Duodenal mucosa (tissue), 2 donors: ENCODE results near the gene NRSN1.

Experiments used
- H3K27ac ChIP-seq: one replicate; pipeline ENCODE4 v1.7.0; 2013; ENCODE audit warnings: low read depth, low read length
- H3K27me3 ChIP-seq, 2 donors: one replicate each; pipeline ENCODE4 v1.7.0; 2013; ENCODE audit warnings: low read length in 2 of 2, control low read depth in 1 of 2; ENCODE audit not compliant: insufficient read depth in 2 of 2, control insufficient read depth in 1 of 2
- H3K36me3 ChIP-seq, 2 donors: one replicate each; pipeline ENCODE4 v1.7.0; 2013; ENCODE audit warnings: low read length in 2 of 2, control low read depth in 1 of 2; ENCODE audit not compliant: insufficient read depth in 2 of 2, control insufficient read depth in 1 of 2
- H3K4me1 ChIP-seq, 2 donors: one replicate each; pipeline ENCODE4 v1.7.0; 2013; ENCODE audit warnings: low read length in 2 of 2, control low read depth in 1 of 2; ENCODE audit not compliant: insufficient read depth in 2 of 2, control insufficient read depth in 1 of 2
- H3K4me3 ChIP-seq, 2 donors: one replicate each; pipeline ENCODE4 v1.7.0; 2013; ENCODE audit warnings: low read length in 2 of 2, low read depth in 1 of 2
- H3K9ac ChIP-seq, 2 donors: one replicate each; pipeline ENCODE4 v1.7.0; 2013; ENCODE audit warnings: low read length in 2 of 2, low read depth in 1 of 2
- H3K9me3 ChIP-seq, 2 donors: one replicate each; pipeline ENCODE4 v1.7.0; 2013; ENCODE audit warnings: low read length in 2 of 2, control low read depth in 1 of 2; ENCODE audit not compliant: control insufficient read depth in 1 of 2

Gene NRSN1

DNA sequence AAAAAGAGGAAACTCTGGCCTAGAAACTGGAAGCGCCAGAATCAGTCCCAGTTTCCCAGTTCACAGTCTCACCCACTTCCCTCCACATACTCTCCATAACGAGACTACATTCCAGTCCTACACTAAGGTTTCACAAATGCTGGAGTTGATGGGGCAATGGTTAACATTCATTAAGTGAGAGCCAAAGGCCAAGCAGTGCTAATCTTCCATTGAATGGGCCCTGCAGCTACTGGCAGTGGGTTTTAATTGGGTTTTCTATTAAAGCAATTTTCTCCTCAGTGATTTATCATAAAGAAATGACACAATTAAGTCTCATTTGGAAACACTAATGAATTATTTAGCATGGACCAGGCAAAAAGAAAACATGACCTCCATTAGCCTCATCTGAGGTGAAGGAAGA lies 20.8 kb upstream of the NRSN1 start:
- Histone ChIP-seq H3K4me3 (no peak overlapping the region), H3K27me3 (no peaks in the 10 kb centered on the region), H3K27ac (no peak overlapping the region), H3K4me1 (no peaks in the 10 kb centered on the region), H3K36me3 (no peaks in the 10 kb centered on the region), H3K9ac (no peak overlapping the region), H3K9me3 (no peaks in the 10 kb centered on the region)

DNA sequence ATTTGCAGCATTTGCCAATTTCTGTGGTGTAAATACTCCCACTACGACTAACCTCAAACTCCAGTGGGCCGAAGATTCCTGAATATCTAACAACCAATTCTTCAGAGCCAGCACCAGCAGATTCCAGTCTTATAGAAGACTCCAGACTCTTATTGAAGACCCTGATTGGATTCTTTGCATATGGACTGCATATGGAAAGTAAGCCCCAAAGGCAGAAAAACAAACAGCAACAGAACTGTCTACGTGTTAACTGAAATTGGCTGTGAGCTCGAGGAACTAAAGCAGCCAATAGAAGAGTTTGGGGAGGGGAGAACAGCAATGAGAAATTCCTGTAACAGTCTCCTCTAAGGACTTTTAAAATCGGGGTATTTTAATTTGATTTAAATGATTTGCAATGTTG lies 19.7 kb upstream of the NRSN1 start:
- H3K9ac ChIP-seq, result no peak overlapping the region
- no peak overlapping the region for H3K4me3 ChIP-seq
- no peak overlapping the region for H3K27ac ChIP-seq
- H3K36me3 ChIP-seq, result no peaks in the 10 kb centered on the region
- H3K27me3 ChIP-seq, result no peaks in the 10 kb centered on the region
- no peaks in the 10 kb centered on the region for H3K4me1 ChIP-seq
- H3K9me3 ChIP-seq, result no peaks in the 10 kb centered on the region

DNA sequence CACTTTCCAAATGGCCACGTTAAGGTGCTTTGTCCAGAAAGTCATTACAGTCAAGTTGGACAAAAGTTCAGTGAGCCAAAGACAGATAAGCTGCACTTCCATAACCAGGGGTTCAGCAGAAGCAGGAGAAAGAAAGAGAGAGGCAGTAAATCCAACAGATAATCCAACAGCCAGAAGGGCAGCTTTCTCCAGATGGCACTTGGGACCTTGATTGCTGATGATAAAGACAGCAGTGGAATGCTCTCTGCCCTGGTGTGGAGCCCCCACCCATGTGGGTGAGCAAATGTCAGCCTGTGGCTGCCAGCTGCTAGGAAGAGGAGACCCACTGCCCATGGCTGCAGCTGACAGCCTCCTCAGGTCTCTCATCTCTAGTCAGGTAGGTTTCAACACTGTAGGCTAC lies 18.7 kb upstream of the NRSN1 start:
- H3K27ac ChIP-seq, result no peak overlapping the region
- no peaks in the 10 kb centered on the region for H3K27me3 ChIP-seq
- H3K36me3 ChIP-seq, result no peaks in the 10 kb centered on the region
- H3K9ac ChIP-seq, result no peak overlapping the region
- H3K9me3 ChIP-seq, result no peaks in the 10 kb centered on the region
- H3K4me3 ChIP-seq, result no peak overlapping the region
- H3K4me1 ChIP-seq, result no peaks in the 10 kb centered on the region

GRCh38 chr6:24108056-24108455 lies 18.0 kb upstream of the NRSN1 start:
- Histone ChIP-seq H3K27ac (no peak overlapping the region), H3K27me3 (no peaks in the 10 kb centered on the region), H3K4me3 (no peak overlapping the region), H3K9me3 (no peaks in the 10 kb centered on the region), H3K4me1 (no peaks in the 10 kb centered on the region), H3K36me3 (no peaks in the 10 kb centered on the region), H3K9ac (no peak overlapping the region)

- Histone ChIP-seq H3K4me3 (no peak overlapping the region), H3K9me3 (no peaks in the 10 kb centered on the region), H3K27me3 (no peaks in the 10 kb centered on the region), H3K27ac (no peak overlapping the region), H3K4me1 (no peaks in the 10 kb centered on the region), H3K36me3 (no peaks in the 10 kb centered on the region), H3K9ac (no peak overlapping the region)
These were observed 15.6 kb upstream of the NRSN1 start for GRCh38 chr6:24110417-24110816.

- Histone ChIP-seq H3K9ac (no peak overlapping the region), H3K27ac (no peak overlapping the region), H3K36me3 (no peaks in the 10 kb centered on the region), H3K9me3 (no peaks in the 10 kb centered on the region), H3K27me3 (no peaks in the 10 kb centered on the region), H3K4me1 (no peaks in the 10 kb centered on the region), H3K4me3 (no peak overlapping the region)
These were observed 12.1 kb upstream of the NRSN1 start for GRCh38 chr6:24113891-24114290.

DNA sequence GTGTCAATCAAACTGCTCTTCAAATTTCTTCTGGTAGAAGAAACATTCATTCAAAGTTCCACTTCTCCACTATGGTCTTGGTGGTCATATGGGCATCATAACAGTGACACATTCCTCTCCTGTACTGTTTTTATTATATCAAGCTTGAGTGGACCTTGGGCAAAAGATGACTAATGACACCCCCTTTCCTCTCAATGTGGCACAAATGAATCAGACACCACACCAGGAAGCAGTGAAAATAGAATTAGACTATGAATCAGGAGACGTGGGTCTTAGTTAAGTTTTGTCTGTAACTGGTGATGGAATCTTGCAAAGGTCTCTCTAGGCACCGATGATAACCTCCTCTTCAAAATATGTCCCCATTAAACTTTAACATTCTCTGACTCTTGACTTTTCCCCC lies 9.0 kb upstream of the NRSN1 start:
- no peaks in the 10 kb centered on the region for H3K9me3 ChIP-seq
- no peak overlapping the region for H3K27ac ChIP-seq
- no peaks in the 10 kb centered on the region for H3K36me3 ChIP-seq
- H3K4me3 ChIP-seq, result no peak overlapping the region
- H3K27me3 ChIP-seq, result no peaks in the 10 kb centered on the region
- H3K9ac ChIP-seq, result no peak overlapping the region
- no peaks in the 10 kb centered on the region for H3K4me1 ChIP-seq

- Histone ChIP-seq H3K27me3 (peaks cover 0 to 3% of the 10 kb centered on the region in 2 donors), H3K9ac (no peak overlapping the region), H3K9me3 (no peaks in the 10 kb centered on the region), H3K36me3 (no peaks in the 10 kb centered on the region), H3K27ac (no peak overlapping the region), H3K4me1 (no peaks in the 10 kb centered on the region), H3K4me3 (no peak overlapping the region)
These were observed 3.9 kb upstream of the NRSN1 start for GRCh38 chr6:24122139-24122538.

GRCh38 chr6:24126586-24127192 lies 674 bp downstream of the NRSN1 start:
- no peak overlapping the region for H3K9ac ChIP-seq
- H3K4me3 ChIP-seq, result no peak overlapping the region
- no peaks in the 10 kb centered on the region for H3K4me1 ChIP-seq
- no peaks in the 10 kb centered on the region for H3K36me3 ChIP-seq
- H3K27me3 ChIP-seq, result peaks cover 0 to 3% of the 10 kb centered on the region in 2 donors
- H3K9me3 ChIP-seq, result no peaks in the 10 kb centered on the region
- no peak overlapping the region for H3K27ac ChIP-seq

GRCh38 chr6:24127316-24127715 lies 1.3 kb downstream of the NRSN1 start:
- Histone ChIP-seq H3K9me3 (no peaks in the 10 kb centered on the region), H3K27ac (no peak overlapping the region), H3K36me3 (no peaks in the 10 kb centered on the region), H3K4me1 (no peaks in the 10 kb centered on the region), H3K27me3 (peaks cover 0 to 3% of the 10 kb centered on the region in 2 donors), H3K9ac (no peak overlapping the region), H3K4me3 (no peak overlapping the region)

DNA sequence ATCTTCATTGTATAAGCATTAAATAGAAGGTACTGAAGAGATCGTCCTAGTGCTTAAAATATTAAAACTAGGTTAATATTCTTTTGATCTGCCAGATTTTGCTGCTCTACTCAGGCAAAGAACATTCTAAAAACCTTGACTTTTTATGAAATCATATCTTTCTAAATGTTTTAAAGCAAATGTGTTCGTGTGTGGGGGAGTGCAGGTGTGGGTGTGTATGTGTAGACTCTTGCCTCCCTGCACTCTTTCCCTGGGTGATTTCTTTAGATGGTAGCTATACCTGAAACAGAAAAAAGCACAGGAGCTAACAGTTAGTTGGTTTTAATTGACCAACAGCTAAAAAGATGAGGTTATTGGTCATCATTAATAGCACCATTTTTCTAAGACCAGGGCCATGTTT lies 5.7 kb downstream of the NRSN1 start:
- H3K27ac ChIP-seq, result no peak overlapping the region
- H3K4me3 ChIP-seq, result no peak overlapping the region
- no peak overlapping the region for H3K9ac ChIP-seq
- no peaks in the 10 kb centered on the region for H3K36me3 ChIP-seq
- H3K9me3 ChIP-seq, result no peaks in the 10 kb centered on the region
- no peaks in the 10 kb centered on the region for H3K27me3 ChIP-seq
- H3K4me1 ChIP-seq, result no peaks in the 10 kb centered on the region
